ENCODE data around the gene DNAJC21. TPM values are rescaled to one million over a fixed set of nuclear protein-coding genes. Genes with fewer than 3 reads are reported as not detected.

The DNAJC21 gene
- total RNA-seq, 1 donor: 32.2 TPM

DNA sequence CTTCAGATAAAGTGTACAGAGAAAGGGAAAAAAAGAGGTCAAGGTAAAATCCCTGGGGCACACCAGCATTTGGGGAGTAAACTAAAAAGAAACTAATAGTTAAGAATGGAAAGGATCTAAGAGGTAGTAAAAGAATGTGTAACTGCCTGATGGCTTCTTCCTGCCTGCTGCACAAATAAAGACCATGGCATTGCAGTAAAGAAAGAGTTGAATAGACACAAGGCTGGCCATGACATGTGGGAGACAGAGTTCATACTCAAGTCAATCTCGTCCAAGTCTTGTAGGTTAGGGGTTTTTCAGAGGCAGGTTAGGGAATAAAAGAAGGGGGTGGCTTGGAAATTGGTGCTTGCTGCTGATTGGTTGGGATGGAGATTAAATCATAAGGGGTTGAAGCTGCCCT lies 57.6 kb downstream of the DNAJC21 start:
- no peak overlapping the region for H2AFZ ChIP-seq (ENCODE audit: low read length)
- no peak overlapping the region for H3K27ac ChIP-seq (ENCODE audit: low read depth, low read length)
- no peak for DNase-seq (ENCODE audit: insufficient read length, low spot score, missing footprints)
- no peaks in the 10 kb centered on the region for H3K4me1 ChIP-seq (ENCODE audit: insufficient read depth, low read length)
- H3K9me3 ChIP-seq (ENCODE audit: low read depth, low read length): peaks cover 3% of the 10 kb centered on the region
- no peak overlapping the region for H3K4me3 ChIP-seq (ENCODE audit: insufficient read depth, low read length)
- H4K20me1 ChIP-seq (ENCODE audit: insufficient read depth, low read length): no peaks in the 10 kb centered on the region
- H3K79me2 ChIP-seq (ENCODE audit: insufficient read depth, low read length): no peaks in the 10 kb centered on the region
- H3K27me3 ChIP-seq (ENCODE audit: insufficient read depth, low read length): no peaks in the 10 kb centered on the region
- no peak overlapping the region for H3K4me2 ChIP-seq (ENCODE audit: insufficient read depth, low read length)
- no peak for TF ChIP-seq CTCF (IDR thresholded peaks at IDR 0.05; ENCODE audit: extremely low read depth, low read depth, low read length)
- H3K36me3 ChIP-seq (ENCODE audit: insufficient read depth, low read length): no peaks in the 10 kb centered on the region

- H3K4me2 ChIP-seq (ENCODE audit: insufficient read depth, low read length): no peak overlapping the region
- DNase-seq (ENCODE audit: insufficient read length, low spot score, missing footprints): no peak
- H2AFZ ChIP-seq (ENCODE audit: low read length): no peak overlapping the region
- H3K4me3 ChIP-seq (ENCODE audit: insufficient read depth, low read length): no peak overlapping the region
- TF ChIP-seq CTCF (IDR thresholded peaks at IDR 0.05; ENCODE audit: extremely low read depth, low read depth, low read length): no peak
- H4K20me1 ChIP-seq (ENCODE audit: insufficient read depth, low read length): no peaks in the 10 kb centered on the region
- H3K27me3 ChIP-seq (ENCODE audit: insufficient read depth, low read length): peaks cover 11% of the 10 kb centered on the region
- H3K79me2 ChIP-seq (ENCODE audit: insufficient read depth, low read length): no peaks in the 10 kb centered on the region
- H3K27ac ChIP-seq (ENCODE audit: low read depth, low read length): no peak overlapping the region
- no peaks in the 10 kb centered on the region for H3K4me1 ChIP-seq (ENCODE audit: insufficient read depth, low read length)
- no peaks in the 10 kb centered on the region for H3K36me3 ChIP-seq (ENCODE audit: insufficient read depth, low read length)
- H3K9me3 ChIP-seq (ENCODE audit: low read depth, low read length): peaks cover 3% of the 10 kb centered on the region
Measured at GRCh38 chr5:34991486-34992238, 62.3 kb downstream of the DNAJC21 start.

- Histone ChIP-seq H3K4me3 (ENCODE audit: insufficient read depth, low read length) (no peak overlapping the region), H3K27me3 (ENCODE audit: insufficient read depth, low read length) (peaks cover 20% of the 10 kb centered on the region), H3K79me2 (ENCODE audit: insufficient read depth, low read length) (no peaks in the 10 kb centered on the region), H3K27ac (ENCODE audit: low read depth, low read length) (no peak overlapping the region), H3K36me3 (ENCODE audit: insufficient read depth, low read length) (no peaks in the 10 kb centered on the region), H3K9me3 (ENCODE audit: low read depth, low read length) (no peaks in the 10 kb centered on the region), H4K20me1 (ENCODE audit: insufficient read depth, low read length) (no peaks in the 10 kb centered on the region), H2AFZ (ENCODE audit: low read length) (no peak overlapping the region), H3K4me1 (ENCODE audit: insufficient read depth, low read length) (no peaks in the 10 kb centered on the region), H3K4me2 (ENCODE audit: insufficient read depth, low read length) (no peak overlapping the region)
- no peak for DNase-seq (ENCODE audit: insufficient read length, low spot score, missing footprints)
- no peak for TF ChIP-seq CTCF (IDR thresholded peaks at IDR 0.05; ENCODE audit: extremely low read depth, low read depth, low read length)
Measured at GRCh38 chr5:34993951-34994350, 64.6 kb downstream of the DNAJC21 start.

DNA sequence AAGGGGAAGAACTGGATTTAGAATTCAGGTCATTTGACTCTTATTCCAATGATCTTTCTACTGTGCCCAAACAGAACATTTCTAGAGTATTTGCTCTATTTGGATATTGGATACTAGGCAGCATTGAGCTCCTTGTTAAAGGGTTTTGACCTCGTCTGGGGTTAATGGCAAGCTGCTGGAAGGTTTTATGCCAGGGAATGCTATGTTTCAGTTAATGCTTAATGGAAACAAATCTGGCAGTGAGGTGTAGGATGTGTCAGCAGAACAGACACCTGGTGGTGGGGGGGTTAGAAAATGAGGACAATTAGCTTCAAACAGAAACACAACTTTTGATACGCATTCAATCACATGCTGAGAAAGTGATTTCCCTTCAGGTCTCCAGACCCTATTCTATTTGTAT lies 66.9 kb downstream of the DNAJC21 start:
- peaks cover 20% of the 10 kb centered on the region for H3K27me3 ChIP-seq (ENCODE audit: insufficient read depth, low read length)
- no peaks in the 10 kb centered on the region for H3K36me3 ChIP-seq (ENCODE audit: insufficient read depth, low read length)
- H3K4me2 ChIP-seq (ENCODE audit: insufficient read depth, low read length): no peak overlapping the region
- no peaks in the 10 kb centered on the region for H3K9me3 ChIP-seq (ENCODE audit: low read depth, low read length)
- H3K79me2 ChIP-seq (ENCODE audit: insufficient read depth, low read length): no peaks in the 10 kb centered on the region
- TF ChIP-seq CTCF (IDR thresholded peaks at IDR 0.05; ENCODE audit: extremely low read depth, low read depth, low read length): no peak
- H2AFZ ChIP-seq (ENCODE audit: low read length): no peak overlapping the region
- no peaks in the 10 kb centered on the region for H4K20me1 ChIP-seq (ENCODE audit: insufficient read depth, low read length)
- H3K4me1 ChIP-seq (ENCODE audit: insufficient read depth, low read length): no peaks in the 10 kb centered on the region
- no peak overlapping the region for H3K27ac ChIP-seq (ENCODE audit: low read depth, low read length)
- no peak overlapping the region for H3K4me3 ChIP-seq (ENCODE audit: insufficient read depth, low read length)
- DNase-seq (ENCODE audit: insufficient read length, low spot score, missing footprints): no peak

Data from osteoblast (primary cell).